ENCODE results near the gene DCLK1.

- TF ChIP-seq, protein P1, sequence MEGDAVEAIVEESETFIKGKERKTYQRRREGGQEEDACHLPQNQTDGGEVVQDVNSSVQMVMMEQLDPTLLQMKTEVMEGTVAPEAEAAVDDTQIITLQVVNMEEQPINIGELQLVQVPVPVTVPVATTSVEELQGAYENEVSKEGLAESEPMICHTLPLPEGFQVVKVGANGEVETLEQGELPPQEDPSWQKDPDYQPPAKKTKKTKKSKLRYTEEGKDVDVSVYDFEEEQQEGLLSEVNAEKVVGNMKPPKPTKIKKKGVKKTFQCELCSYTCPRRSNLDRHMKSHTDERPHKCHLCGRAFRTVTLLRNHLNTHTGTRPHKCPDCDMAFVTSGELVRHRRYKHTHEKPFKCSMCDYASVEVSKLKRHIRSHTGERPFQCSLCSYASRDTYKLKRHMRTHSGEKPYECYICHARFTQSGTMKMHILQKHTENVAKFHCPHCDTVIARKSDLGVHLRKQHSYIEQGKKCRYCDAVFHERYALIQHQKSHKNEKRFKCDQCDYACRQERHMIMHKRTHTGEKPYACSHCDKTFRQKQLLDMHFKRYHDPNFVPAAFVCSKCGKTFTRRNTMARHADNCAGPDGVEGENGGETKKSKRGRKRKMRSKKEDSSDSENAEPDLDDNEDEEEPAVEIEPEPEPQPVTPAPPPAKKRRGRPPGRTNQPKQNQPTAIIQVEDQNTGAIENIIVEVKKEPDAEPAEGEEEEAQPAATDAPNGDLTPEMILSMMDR (IDR thresholded peaks at IDR 0.05), result peak in 1 of 4 donors; percentile 30
- no peak for TF ChIP-seq POLR2A (IDR thresholded peaks at IDR 0.05)
Measured at GRCh38 chr13:35826626-35827254, 304.4 kb downstream of the DCLK1 start.

Measured in right lobe of liver (tissue), 4 donors.